Stimulated activated CD8-positive, alpha-beta memory T cell treated with anti-CD3 and anti-CD28 coated beads, Interleukin-12 subunit alpha, Interleukin-12 subunit beta, amount 100 ng/mL, for 4 hours (primary cell): ENCODE measurements around the gene AP4S1.
"Not testable (repeated sequence)": the region's sequence is repeated elsewhere in the genome, so short reads cannot be mapped to it uniquely, and the experiment has no call there.

Source experiments
- DNase-seq: peaks from one replicate; pipeline ENCODE4 v3.0.0-alpha.2; 2020; ENCODE audit warnings: low read depth

The AP4S1 gene

GRCh38 chr14:31043379-31043778 is 17.9 kb downstream of the AP4S1 start:
- no peak for DNase-seq

GRCh38 chr14:31045501-31046080 is 20.1 kb downstream of the AP4S1 start:
- DNase-seq: no peak

GRCh38 chr14:31047503-31047902 is 22.1 kb downstream of the AP4S1 start:
- no peak for DNase-seq

GRCh38 chr14:31051023-31051422 is 25.6 kb downstream of the AP4S1 start:
- no peak for DNase-seq

GRCh38 chr14:31051511-31051910 is 26.1 kb downstream of the AP4S1 start:
- DNase-seq: no peak

- not testable (repeated sequence) for DNase-seq
Observed at GRCh38 chr14:31052905-31053586, 27.6 kb downstream of the AP4S1 start.

- DNase-seq: no peak
Observed at GRCh38 chr14:31057035-31057434, 31.6 kb downstream of the AP4S1 start.

GRCh38 chr14:31057701-31058364 is 32.4 kb downstream of the AP4S1 start:
- DNase-seq: no peak

GRCh38 chr14:31059152-31059924 is 33.9 kb downstream of the AP4S1 start:
- DNase-seq: no peak

GRCh38 chr14:31060253-31060875 is 34.9 kb downstream of the AP4S1 start:
- no peak for DNase-seq

- not testable (repeated sequence) for DNase-seq
Observed at GRCh38 chr14:31062908-31063307, 37.5 kb downstream of the AP4S1 start.

GRCh38 chr14:31068235-31068634 is 42.8 kb downstream of the AP4S1 start:
- DNase-seq: no peak

GRCh38 chr14:31069343-31069742 is 43.9 kb downstream of the AP4S1 start:
- no peak for DNase-seq

GRCh38 chr14:31070431-31070830 is 45.0 kb downstream of the AP4S1 start:
- DNase-seq: no peak

GRCh38 chr14:31071151-31071550 is 45.7 kb downstream of the AP4S1 start:
- DNase-seq: no peak

- DNase-seq: no peak
Observed at GRCh38 chr14:31075144-31075543, 49.7 kb downstream of the AP4S1 start.

- no peak for DNase-seq
Observed at GRCh38 chr14:31078766-31079165, 53.3 kb downstream of the AP4S1 start.

GRCh38 chr14:31080056-31080455 is 54.6 kb downstream of the AP4S1 start:
- DNase-seq: no peak

- no peak for DNase-seq
Observed at GRCh38 chr14:31080484-31080883, 55.0 kb downstream of the AP4S1 start.

- no peak for DNase-seq
Observed at GRCh38 chr14:31083781-31084180, 58.3 kb downstream of the AP4S1 start.

GRCh38 chr14:31084385-31084784 is 58.9 kb downstream of the AP4S1 start:
- no peak for DNase-seq

GRCh38 chr14:31085027-31085426 is 59.6 kb downstream of the AP4S1 start:
- no peak for DNase-seq
